SK-N-SH (cell line): ENCODE measurements around the gene FAHD1. TPM values are rescaled to one million over a fixed set of nuclear protein-coding genes. Genes with fewer than 3 reads are reported as not detected.

ENCODE experiments used
- CTCF ChIA-PET: fragments of 300-600, 350-600 bp; formaldehyde crosslinking; extraction: SDS; loops from one replicate; lab custom pipeline; 2021; lab: Yijun Ruan, JAX
- POLR2A ChIA-PET: fragments of 350-600 bp; sonication (Branson Sonifier 250); formaldehyde crosslinking; extraction: SDS; loops from one replicate; lab custom pipeline; 2020; ENCODE audit warnings: antibody characterized with exemption, inconsistent platforms; lab: Yijun Ruan, JAX
- DNase-seq: peaks from one replicate; pipeline ENCODE4 v3.0.0; 2012
- H2AFZ ChIP-seq: fragments of 200-600 bp; sonication (generic); 2 replicates; pipeline ENCODE4 v1.8.1; 2016; ENCODE audit warnings: antibody characterized with exemption, mild to moderate bottlenecking, low read depth
- H3F3A ChIP-seq: fragments of 200-600 bp; sonication (generic); replicated peaks from 2 replicates; pipeline ENCODE3; 2016; ENCODE audit warnings: antibody characterized with exemption, mild to moderate bottlenecking; ENCODE audit not compliant: insufficient read depth
- H3K27ac ChIP-seq, 2 experiments: fragments of 200-500 bp in 1 of 2; fragments of 200-600 bp in 1 of 2; sonication (Bioruptor generic) in 1 of 2; sonication (generic), shearing (Covaris generic) in 1 of 2; 2 replicates each; pipeline versions ENCODE4 v1.5.1 to v1.6.1; 2014 to 2016; ENCODE audit warnings: low read depth in 2 of 2, inconsistent platforms in 1 of 2, low read length in 1 of 2, mild to moderate bottlenecking in 1 of 2, mixed read lengths in 1 of 2
- H3K27me3 ChIP-seq: fragments of 200-600 bp; sonication (generic), shearing (Covaris generic); 2 replicates; pipeline ENCODE4 v1.6.1; 2016; ENCODE audit warnings: mixed run types; ENCODE audit not compliant: insufficient read depth
- H3K36me3 ChIP-seq, 2 experiments: fragments of 200-500 bp in 1 of 2; fragments of 200-600 bp in 1 of 2; sonication (Bioruptor generic) in 1 of 2; sonication (generic) in 1 of 2; replicated peaks in 1 of 2; 2 replicates each; pipeline versions ENCODE3 to v1.5.1; 2014 to 2016; ENCODE audit warnings: low read length in 1 of 2, mild to moderate bottlenecking in 1 of 2; ENCODE audit not compliant: insufficient read depth in 2 of 2, control insufficient read depth in 1 of 2
- H3K4me1 ChIP-seq, 2 experiments: fragments of 200-500 bp in 1 of 2; fragments of 200-600 bp in 1 of 2; sonication (Bioruptor generic) in 1 of 2; sonication (generic), shearing (Covaris generic) in 1 of 2; 2 replicates each; pipeline versions ENCODE4 v1.5.1 to v1.6.1; 2014 to 2016; ENCODE audit warnings: low read depth in 1 of 2, low read length in 1 of 2, mixed run types in 1 of 2; ENCODE audit not compliant: insufficient read depth in 2 of 2, control insufficient read depth in 1 of 2
- H3K4me2 ChIP-seq: fragments of 200-600 bp; sonication (generic), shearing (Covaris generic); 2 replicates; pipeline ENCODE4 v1.6.1; 2017; ENCODE audit warnings: mixed run types
- H3K4me3 ChIP-seq, 2 experiments: fragments of 200-500 bp in 1 of 2; fragments of 200-600 bp in 1 of 2; sonication (Bioruptor generic) in 1 of 2; sonication (generic), shearing (Covaris generic) in 1 of 2; 2 replicates each; pipeline versions ENCODE4 v1.5.1 to v1.8.1; 2014 to 2016; ENCODE audit warnings: low read depth in 2 of 2, inconsistent platforms in 1 of 2, low read length in 1 of 2, mild to moderate bottlenecking in 1 of 2, mixed read lengths in 1 of 2, moderate library complexity in 1 of 2
- H3K79me2 ChIP-seq: fragments of 200-600 bp; sonication (generic); 2 replicates; pipeline ENCODE4 v1.8.1; 2017; ENCODE audit warnings: mild to moderate bottlenecking; ENCODE audit not compliant: insufficient read depth
- H3K9ac ChIP-seq: fragments of 200-600 bp; sonication (generic); 2 replicates; pipeline ENCODE4 v1.6.1; 2017; ENCODE audit warnings: mixed run types
- H3K9me2 ChIP-seq: fragments of 200-600 bp; sonication (generic); 2 replicates; pipeline ENCODE4 v1.6.1; 2017; ENCODE audit warnings: mixed run types
- H3K9me3 ChIP-seq: fragments of 200-600 bp; sonication (generic); 2 replicates; pipeline ENCODE4 v1.6.1; 2017; ENCODE audit warnings: mixed run types, mild to moderate bottlenecking, moderate library complexity
- H4K20me1 ChIP-seq: fragments of 200-600 bp; sonication (generic); 2 replicates; pipeline ENCODE4 v1.6.1; 2017; ENCODE audit warnings: mild to moderate bottlenecking, mixed run types; ENCODE audit not compliant: insufficient read depth
- EP300 ChIP-seq, 2 experiments: IDR thresholded peaks; 2 replicates each; pipeline versions ENCODE4 v1.4.0 to v1.6.1; 2012; ENCODE audit warnings: borderline replicate concordance in 1 of 2, low read depth in 1 of 2, low read length in 1 of 2
- FOXM1 ChIP-seq: IDR thresholded peaks from 2 replicates; pipeline ENCODE4 v1.4.0; 2012; ENCODE audit warnings: low read depth, mild to moderate bottlenecking
- GABPA ChIP-seq: IDR thresholded peaks from 2 replicates; pipeline ENCODE4 v1.4.0; 2012; ENCODE audit warnings: low read depth, mild to moderate bottlenecking
- JUND ChIP-seq: IDR thresholded peaks from 2 replicates; pipeline ENCODE4 v1.4.0; 2012
- MAX ChIP-seq: IDR thresholded peaks from 2 replicates; pipeline ENCODE4 v1.4.0; 2012; ENCODE audit warnings: low read depth
- MEF2A ChIP-seq: IDR thresholded peaks from 2 replicates; pipeline ENCODE4 v1.4.0; 2012; ENCODE audit warnings: low read depth, borderline replicate concordance
- MXI1 ChIP-seq: IDR thresholded peaks from 2 replicates; pipeline ENCODE4 v1.6.1; 2012; ENCODE audit warnings: mild to moderate bottlenecking, low read depth, low read length, improper control_type of control experiment
- POLR2AphosphoS5 ChIP-seq: IDR thresholded peaks from 2 replicates; pipeline ENCODE4 v1.6.1; 2012; ENCODE audit warnings: low read depth, low read length
- RAD21 ChIP-seq: IDR thresholded peaks from 2 replicates; pipeline ENCODE4 v1.6.1; 2012; ENCODE audit warnings: mild to moderate bottlenecking, low read length
- RCOR1 ChIP-seq: fragments of 150-350 bp; IDR thresholded peaks from 2 replicates; pipeline ENCODE4 v1.6.1; 2017; ENCODE audit warnings: antibody characterized with exemption, low read length
- RFX5 ChIP-seq: IDR thresholded peaks from 2 replicates; pipeline ENCODE4 v1.6.1; 2012; ENCODE audit warnings: mild to moderate bottlenecking, improper control_type of control experiment, low read length
- RXRA ChIP-seq: IDR thresholded peaks from 2 replicates; pipeline ENCODE4 v1.4.0; 2012; ENCODE audit warnings: low read depth, mild to moderate bottlenecking, borderline replicate concordance
- SIN3A ChIP-seq: IDR thresholded peaks from 2 replicates; pipeline ENCODE4 v1.6.1; 2012; ENCODE audit warnings: low read depth, mild to moderate bottlenecking, low read length, moderate library complexity, borderline replicate concordance
- YY1 ChIP-seq: IDR thresholded peaks from 2 replicates; pipeline ENCODE4 v1.4.0; 2012; ENCODE audit warnings: low read depth, mild to moderate bottlenecking
- WGBS: methylation state at CpG from one replicate; pipeline ENCODE4 v1.1.6; 2017; ENCODE audit warnings: low lambda C conversion rate; 5-methylcytosine and 5-hydroxymethylcytosine counted together
- polyA plus RNA-seq, 3 experiments: library from polyadenylated mRNA; depleted of rRNA; stranded (reverse); fragments of >200 nt; gene quantifications; 2 replicates each; pipeline ENCODE4 v1.2.3, GENCODE V29; 2012
- TF ChIP-seq, protein P1 (sequence below): IDR thresholded peaks from 2 replicates; pipeline ENCODE4 v1.4.0; 2012; ENCODE audit warnings: low read depth, borderline replicate concordance
- TF ChIP-seq, protein P2 (sequence below): fragments of 150-350 bp; IDR thresholded peaks from 2 replicates; pipeline ENCODE4 v1.6.1; 2017; ENCODE audit warnings: antibody characterized with exemption, low read length, low read depth, borderline replicate concordance
- TF ChIP-seq, protein P3 (sequence below): fragments of 200-600 bp; sonication (generic); IDR thresholded peaks from 2 replicates; pipeline ENCODE4 v1.6.1; 2017; ENCODE audit warnings: antibody characterized with exemption, mild to moderate bottlenecking, moderate library complexity

Gene FAHD1
- polyA plus RNA-seq, 1 of the 3 experiments (the other 2 are of a cell fraction) = 59.0 TPM

- POLR2A ChIA-PET = interaction anchor here (1.1 kb wide), 1 partner anchor 67 kb away, joined by 3 read pairs; no protein-coding TSS in a partner anchor
- no peaks in the 10 kb centered on the region for H3K36me3 ChIP-seq
- H3K79me2 ChIP-seq = no peaks in the 10 kb centered on the region
- no peaks in the 10 kb centered on the region for H3F3A ChIP-seq
- TF ChIP-seq SIN3A = no peak
- no peak for TF ChIP-seq RCOR1
- TF ChIP-seq, protein P1, sequence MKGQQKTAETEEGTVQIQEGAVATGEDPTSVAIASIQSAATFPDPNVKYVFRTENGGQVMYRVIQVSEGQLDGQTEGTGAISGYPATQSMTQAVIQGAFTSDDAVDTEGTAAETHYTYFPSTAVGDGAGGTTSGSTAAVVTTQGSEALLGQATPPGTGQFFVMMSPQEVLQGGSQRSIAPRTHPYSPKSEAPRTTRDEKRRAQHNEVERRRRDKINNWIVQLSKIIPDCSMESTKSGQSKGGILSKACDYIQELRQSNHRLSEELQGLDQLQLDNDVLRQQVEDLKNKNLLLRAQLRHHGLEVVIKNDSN = no peak
- TF ChIP-seq MXI1 = no peak
- TF ChIP-seq, protein P2, sequence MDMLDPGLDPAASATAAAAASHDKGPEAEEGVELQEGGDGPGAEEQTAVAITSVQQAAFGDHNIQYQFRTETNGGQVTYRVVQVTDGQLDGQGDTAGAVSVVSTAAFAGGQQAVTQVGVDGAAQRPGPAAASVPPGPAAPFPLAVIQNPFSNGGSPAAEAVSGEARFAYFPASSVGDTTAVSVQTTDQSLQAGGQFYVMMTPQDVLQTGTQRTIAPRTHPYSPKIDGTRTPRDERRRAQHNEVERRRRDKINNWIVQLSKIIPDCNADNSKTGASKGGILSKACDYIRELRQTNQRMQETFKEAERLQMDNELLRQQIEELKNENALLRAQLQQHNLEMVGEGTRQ = no peak
- TF ChIP-seq MEF2A = no peak
- TF ChIP-seq GABPA = no peak
- TF ChIP-seq JUND = no peak
- no peak for TF ChIP-seq RAD21
- TF ChIP-seq, protein P3, sequence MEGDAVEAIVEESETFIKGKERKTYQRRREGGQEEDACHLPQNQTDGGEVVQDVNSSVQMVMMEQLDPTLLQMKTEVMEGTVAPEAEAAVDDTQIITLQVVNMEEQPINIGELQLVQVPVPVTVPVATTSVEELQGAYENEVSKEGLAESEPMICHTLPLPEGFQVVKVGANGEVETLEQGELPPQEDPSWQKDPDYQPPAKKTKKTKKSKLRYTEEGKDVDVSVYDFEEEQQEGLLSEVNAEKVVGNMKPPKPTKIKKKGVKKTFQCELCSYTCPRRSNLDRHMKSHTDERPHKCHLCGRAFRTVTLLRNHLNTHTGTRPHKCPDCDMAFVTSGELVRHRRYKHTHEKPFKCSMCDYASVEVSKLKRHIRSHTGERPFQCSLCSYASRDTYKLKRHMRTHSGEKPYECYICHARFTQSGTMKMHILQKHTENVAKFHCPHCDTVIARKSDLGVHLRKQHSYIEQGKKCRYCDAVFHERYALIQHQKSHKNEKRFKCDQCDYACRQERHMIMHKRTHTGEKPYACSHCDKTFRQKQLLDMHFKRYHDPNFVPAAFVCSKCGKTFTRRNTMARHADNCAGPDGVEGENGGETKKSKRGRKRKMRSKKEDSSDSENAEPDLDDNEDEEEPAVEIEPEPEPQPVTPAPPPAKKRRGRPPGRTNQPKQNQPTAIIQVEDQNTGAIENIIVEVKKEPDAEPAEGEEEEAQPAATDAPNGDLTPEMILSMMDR = no peak
- TF ChIP-seq RFX5 = no peak
- TF ChIP-seq MAX = no peak
- no peak for TF ChIP-seq EP300 (IDR thresholded peaks at IDR 0.05; ENCODE audit: borderline replicate concordance in 1 of 2, low read depth in 1 of 2, low read length in 1 of 2)
- no peak for TF ChIP-seq YY1
- no peak for TF ChIP-seq POLR2AphosphoS5
- TF ChIP-seq RXRA = no peak
- no peak for TF ChIP-seq FOXM1
- H3K9ac ChIP-seq = no peak overlapping the region
- H3K9me2 ChIP-seq = no peaks in the 10 kb centered on the region
- WGBS = 60% methylated on average over 5 of the region's 5 CpGs
- no peak overlapping the region for H3K4me2 ChIP-seq
- H3K9me3 ChIP-seq = no peaks in the 10 kb centered on the region
- no peak for DNase-seq
- no peaks in the 10 kb centered on the region; a peak in 1 of 4 replicates for H3K4me1 ChIP-seq
- no peak overlapping the region for H3K27ac ChIP-seq
- CTCF ChIA-PET = interaction anchor here (1.0 to 12.8 kb wide), 7 partner anchors 10 to 98 kb away, joined by 3 to 137 read pairs (median 5); partner anchors contain the start of gene NDUFB10
- no peak overlapping the region for H2AFZ ChIP-seq
- no peaks in the 10 kb centered on the region for H4K20me1 ChIP-seq
- H3K4me3 ChIP-seq = no peak overlapping the region
- H3K27me3 ChIP-seq = no peaks in the 10 kb centered on the region; the same call in 1 of the 2 replicates
Measured at GRCh38 chr16:1861730-1862129, 34.7 kb downstream of the FAHD1 start.
